ENCODE measurements around the gene GRID1.

GRCh38 chr10:85713885-85714284 is 652.7 kb downstream of the GRID1 start:
- TF ChIP-seq POLR2A (IDR thresholded peaks at IDR 0.05) (no peak), CTCF (IDR thresholded peaks at IDR 0.05) (no peak)

Data from esophagus squamous epithelium (tissue), 4 donors.